Neural cell (in vitro differentiated cells): ENCODE data around the gene AASS.

ENCODE experiments used
- EP300 ChIP-seq: fragments of 450-650 bp; conservative IDR thresholded peaks from 2 replicates; pipeline ENCODE4 v1.6.1; 2014; ENCODE audit warnings: antibody characterized with exemption, mild to moderate bottlenecking, moderate library complexity; ENCODE audit not compliant: poor library complexity, severe bottlenecking
- EZH2 ChIP-seq: fragments of 200-600, 300-800 bp; shearing (Covaris generic), sonication (generic); IDR thresholded peaks from 2 replicates; pipeline ENCODE4 v1.6.1; 2014; ENCODE audit warnings: antibody characterized with exemption, low read length, borderline replicate concordance, mild to moderate bottlenecking; ENCODE audit not compliant: insufficient read depth, poor library complexity, severe bottlenecking
- MXI1 ChIP-seq: fragments of 450-650 bp; conservative IDR thresholded peaks from 2 replicates; pipeline ENCODE4 v1.6.1; 2014; ENCODE audit warnings: antibody characterized with exemption, mild to moderate bottlenecking; ENCODE audit not compliant: poor library complexity, severe bottlenecking
- POLR2AphosphoS5 ChIP-seq: IDR thresholded peaks from 2 replicates; pipeline ENCODE4 v1.6.1; 2012
- RAD21 ChIP-seq: fragments of 450-650 bp; conservative IDR thresholded peaks from 2 replicates; pipeline ENCODE4 v1.6.1; 2014; ENCODE audit warnings: antibody characterized with exemption, mild to moderate bottlenecking, moderate library complexity
- SMC3 ChIP-seq: fragments of 450-650 bp; conservative IDR thresholded peaks from 2 replicates; pipeline ENCODE4 v1.6.1; 2014; ENCODE audit warnings: antibody characterized with exemption, mild to moderate bottlenecking, moderate library complexity; ENCODE audit not compliant: poor library complexity
- TAF1 ChIP-seq: IDR thresholded peaks from 2 replicates; pipeline ENCODE4 v1.6.1; 2012; ENCODE audit warnings: low read depth
- TF ChIP-seq, protein P1 (sequence below): fragments of 450-650 bp; IDR thresholded peaks from 2 replicates; pipeline ENCODE4 v1.5.1; 2014; ENCODE audit warnings: antibody characterized with exemption, mild to moderate bottlenecking, moderate library complexity; ENCODE audit not compliant: poor library complexity, severe bottlenecking
- TF ChIP-seq, protein P2 (sequence below): IDR thresholded peaks from 2 replicates; pipeline ENCODE4 v1.6.1; 2012; ENCODE audit warnings: borderline replicate concordance

DNA sequence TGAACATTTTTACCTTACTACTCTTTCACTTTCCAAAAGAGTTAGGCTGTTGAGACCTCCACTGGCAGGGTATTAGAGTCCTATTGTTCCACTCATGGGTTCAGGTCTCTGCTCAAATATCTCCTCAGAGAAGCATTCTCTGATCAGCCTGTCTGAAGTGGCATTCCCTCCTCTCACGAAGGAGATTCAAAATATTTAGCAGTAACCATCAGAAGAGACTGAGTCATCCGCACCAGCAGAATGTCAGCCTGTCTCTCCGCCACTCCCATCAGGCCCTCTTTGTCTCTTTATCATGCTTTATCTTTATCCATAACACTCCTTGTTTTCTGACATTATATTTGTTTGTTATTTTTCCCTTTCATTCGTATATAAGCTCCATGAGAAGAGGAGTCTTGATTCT, 79.1 kb downstream of the AASS start:
- TF ChIP-seq, protein P1, sequence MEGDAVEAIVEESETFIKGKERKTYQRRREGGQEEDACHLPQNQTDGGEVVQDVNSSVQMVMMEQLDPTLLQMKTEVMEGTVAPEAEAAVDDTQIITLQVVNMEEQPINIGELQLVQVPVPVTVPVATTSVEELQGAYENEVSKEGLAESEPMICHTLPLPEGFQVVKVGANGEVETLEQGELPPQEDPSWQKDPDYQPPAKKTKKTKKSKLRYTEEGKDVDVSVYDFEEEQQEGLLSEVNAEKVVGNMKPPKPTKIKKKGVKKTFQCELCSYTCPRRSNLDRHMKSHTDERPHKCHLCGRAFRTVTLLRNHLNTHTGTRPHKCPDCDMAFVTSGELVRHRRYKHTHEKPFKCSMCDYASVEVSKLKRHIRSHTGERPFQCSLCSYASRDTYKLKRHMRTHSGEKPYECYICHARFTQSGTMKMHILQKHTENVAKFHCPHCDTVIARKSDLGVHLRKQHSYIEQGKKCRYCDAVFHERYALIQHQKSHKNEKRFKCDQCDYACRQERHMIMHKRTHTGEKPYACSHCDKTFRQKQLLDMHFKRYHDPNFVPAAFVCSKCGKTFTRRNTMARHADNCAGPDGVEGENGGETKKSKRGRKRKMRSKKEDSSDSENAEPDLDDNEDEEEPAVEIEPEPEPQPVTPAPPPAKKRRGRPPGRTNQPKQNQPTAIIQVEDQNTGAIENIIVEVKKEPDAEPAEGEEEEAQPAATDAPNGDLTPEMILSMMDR = no peak
- TF ChIP-seq RAD21 (no peak), POLR2AphosphoS5 (no peak), TAF1 (no peak), EZH2 (no peak), SMC3 (no peak), EP300 (no peak), MXI1 (no peak)
- TF ChIP-seq, protein P2, sequence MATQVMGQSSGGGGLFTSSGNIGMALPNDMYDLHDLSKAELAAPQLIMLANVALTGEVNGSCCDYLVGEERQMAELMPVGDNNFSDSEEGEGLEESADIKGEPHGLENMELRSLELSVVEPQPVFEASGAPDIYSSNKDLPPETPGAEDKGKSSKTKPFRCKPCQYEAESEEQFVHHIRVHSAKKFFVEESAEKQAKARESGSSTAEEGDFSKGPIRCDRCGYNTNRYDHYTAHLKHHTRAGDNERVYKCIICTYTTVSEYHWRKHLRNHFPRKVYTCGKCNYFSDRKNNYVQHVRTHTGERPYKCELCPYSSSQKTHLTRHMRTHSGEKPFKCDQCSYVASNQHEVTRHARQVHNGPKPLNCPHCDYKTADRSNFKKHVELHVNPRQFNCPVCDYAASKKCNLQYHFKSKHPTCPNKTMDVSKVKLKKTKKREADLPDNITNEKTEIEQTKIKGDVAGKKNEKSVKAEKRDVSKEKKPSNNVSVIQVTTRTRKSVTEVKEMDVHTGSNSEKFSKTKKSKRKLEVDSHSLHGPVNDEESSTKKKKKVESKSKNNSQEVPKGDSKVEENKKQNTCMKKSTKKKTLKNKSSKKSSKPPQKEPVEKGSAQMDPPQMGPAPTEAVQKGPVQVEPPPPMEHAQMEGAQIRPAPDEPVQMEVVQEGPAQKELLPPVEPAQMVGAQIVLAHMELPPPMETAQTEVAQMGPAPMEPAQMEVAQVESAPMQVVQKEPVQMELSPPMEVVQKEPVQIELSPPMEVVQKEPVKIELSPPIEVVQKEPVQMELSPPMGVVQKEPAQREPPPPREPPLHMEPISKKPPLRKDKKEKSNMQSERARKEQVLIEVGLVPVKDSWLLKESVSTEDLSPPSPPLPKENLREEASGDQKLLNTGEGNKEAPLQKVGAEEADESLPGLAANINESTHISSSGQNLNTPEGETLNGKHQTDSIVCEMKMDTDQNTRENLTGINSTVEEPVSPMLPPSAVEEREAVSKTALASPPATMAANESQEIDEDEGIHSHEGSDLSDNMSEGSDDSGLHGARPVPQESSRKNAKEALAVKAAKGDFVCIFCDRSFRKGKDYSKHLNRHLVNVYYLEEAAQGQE = no peak
